MM.1S (cell line): ENCODE data around the gene APPBP2.
"Not testable (repeated sequence)": the region's sequence is repeated elsewhere in the genome, so short reads cannot be mapped to it uniquely, and the experiment has no call there.

ENCODE experiments used
- DNase-seq: peaks from one replicate; pipeline ENCODE4 v3.0.0-alpha.2; 2015
- H2AFZ ChIP-seq: fragments of 300-600 bp; sonication (generic); 2 replicates; pipeline ENCODE4 v1.6.0; 2016; ENCODE audit warnings: antibody characterized with exemption, low read length
- H3F3A ChIP-seq: fragments of 300-600 bp; sonication (generic); 2 replicates; pipeline ENCODE4 v1.6.1; 2016; ENCODE audit warnings: mild to moderate bottlenecking, antibody characterized with exemption, low read length, moderate library complexity, mixed read lengths; ENCODE audit not compliant: insufficient read depth
- H3K27ac ChIP-seq: fragments of 300-600 bp; sonication (generic); 2 replicates; pipeline ENCODE4 v1.5.1; 2016; ENCODE audit warnings: mild to moderate bottlenecking, low read length
- H3K27me3 ChIP-seq: fragments of 300-600 bp; sonication (generic); replicated peaks from 2 replicates; pipeline ENCODE4 v1.6.0; 2016; ENCODE audit warnings: low read length; ENCODE audit not compliant: insufficient read depth
- H3K36me3 ChIP-seq: fragments of 300-600 bp; sonication (generic); replicated peaks from 2 replicates; pipeline ENCODE4 v1.6.1; 2016; ENCODE audit warnings: mild to moderate bottlenecking, low read length, mixed read lengths; ENCODE audit not compliant: insufficient read depth
- H3K4me1 ChIP-seq: fragments of 300-600 bp; sonication (generic); 2 replicates; pipeline ENCODE4 v1.6.1; 2016; ENCODE audit warnings: low read length, mixed read lengths
- H3K4me2 ChIP-seq: fragments of 300-600 bp; sonication (generic); 2 replicates; pipeline ENCODE4 v1.6.0; 2016; ENCODE audit warnings: low read depth, low read length
- H3K4me3 ChIP-seq: fragments of 300-600 bp; sonication (generic); 2 replicates; pipeline ENCODE4 v1.5.1; 2016; ENCODE audit warnings: low read length, mixed read lengths
- H3K79me2 ChIP-seq: fragments of 300-600 bp; sonication (generic); 2 replicates; pipeline ENCODE4 v1.6.1; 2016; ENCODE audit warnings: mixed run types, low read length, mixed read lengths
- H3K9ac ChIP-seq: fragments of 300-600 bp; sonication (generic); 2 replicates; pipeline ENCODE4 v1.6.1; 2016; ENCODE audit warnings: low read length, mixed read lengths
- H3K9me2 ChIP-seq: fragments of 300-600 bp; sonication (generic); replicated peaks from 2 replicates; pipeline ENCODE4 v1.6.1; 2016; ENCODE audit warnings: mild to moderate bottlenecking, low read length, mixed read lengths; ENCODE audit not compliant: insufficient read depth
- H3K9me3 ChIP-seq: fragments of 300-600 bp; sonication (generic); replicated peaks from 2 replicates; pipeline ENCODE4 v1.6.1; 2016; ENCODE audit warnings: mild to moderate bottlenecking, low read length, mixed read lengths; ENCODE audit not compliant: insufficient read depth
- H4K20me1 ChIP-seq: fragments of 300-600 bp; sonication (generic); 2 replicates; pipeline ENCODE4 v1.6.1; 2016; ENCODE audit warnings: mild to moderate bottlenecking, low read length, moderate library complexity, mixed read lengths; ENCODE audit not compliant: insufficient read depth
- CTCF ChIP-seq: fragments of 300-600 bp; sonication (generic); IDR thresholded peaks from 2 replicates; pipeline ENCODE4 v1.5.1; 2016; ENCODE audit warnings: antibody characterized with exemption, low read length, mixed read lengths
- EZH2 ChIP-seq: fragments of 300-600 bp; sonication (generic); optimal IDR thresholded peaks from 2 replicates; pipeline ENCODE3; 2017; ENCODE audit warnings: low read depth, mild to moderate bottlenecking, antibody characterized with exemption, low read length, mixed read lengths
- EZH2phosphoT487 ChIP-seq: fragments of 300-600 bp; sonication (generic); IDR thresholded peaks from 2 replicates; pipeline ENCODE4 v1.6.1; 2018; ENCODE audit warnings: antibody characterized with exemption, low read length

Gene APPBP2

DNA sequence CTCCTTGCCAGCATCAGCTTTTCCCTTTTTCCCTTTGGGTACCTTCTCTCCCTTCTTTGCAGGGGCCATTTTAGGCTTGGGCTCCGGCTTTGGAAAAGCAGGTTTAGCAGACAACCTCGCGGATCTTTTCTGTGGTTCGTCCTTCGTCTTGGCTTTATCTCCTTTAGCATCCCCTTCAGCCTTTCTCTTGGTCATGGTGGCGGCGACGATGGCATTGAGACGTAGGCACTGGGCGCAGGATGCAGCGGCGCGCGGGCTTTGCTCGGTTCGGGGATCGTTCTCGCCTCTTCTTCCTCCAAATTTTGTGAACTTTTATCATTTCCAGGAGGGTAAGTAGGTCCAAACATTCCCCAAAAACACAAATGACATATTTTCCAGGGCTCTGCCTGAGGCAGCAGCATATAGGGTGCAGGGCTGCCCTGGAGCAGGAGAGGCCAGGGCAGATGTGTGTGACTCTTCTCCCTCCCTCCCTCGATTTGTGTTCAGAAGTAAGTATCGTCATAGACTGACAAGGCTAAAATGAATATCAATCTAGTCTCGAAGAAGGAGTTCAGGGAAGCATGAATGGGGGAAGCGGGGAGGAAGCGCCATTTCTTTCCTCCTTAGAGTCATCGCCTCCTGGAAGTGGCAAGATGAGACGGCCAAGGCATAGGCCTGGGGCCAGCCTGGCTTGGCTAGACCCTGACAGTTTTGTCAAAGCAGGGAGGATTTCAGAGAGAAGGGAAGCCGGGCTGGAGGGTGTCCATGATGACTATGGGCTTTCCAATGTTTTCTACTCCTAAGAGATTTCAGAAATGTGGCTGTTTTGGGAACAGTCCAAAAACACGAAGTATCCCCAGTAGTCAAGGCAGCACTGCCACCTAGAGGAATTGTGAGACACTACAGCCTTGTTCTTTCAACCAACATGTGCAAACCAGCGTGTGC lies 90.5 kb downstream of the APPBP2 start:
- peaks cover 18% of the 10 kb centered on the region for H3F3A ChIP-seq
- H3K27ac ChIP-seq: no peak overlapping the region
- H2AFZ ChIP-seq: no peak overlapping the region
- no peaks in the 10 kb centered on the region for H3K9me3 ChIP-seq
- no peaks in the 10 kb centered on the region for H3K27me3 ChIP-seq
- no peaks in the 10 kb centered on the region for H3K36me3 ChIP-seq
- H3K4me2 ChIP-seq: no peak overlapping the region
- peak; percentile 88 for TF ChIP-seq CTCF
- no peak for TF ChIP-seq EZH2
- no peak for TF ChIP-seq EZH2phosphoT487
- DNase-seq: peak; percentile 75
- peaks cover 13% of the 10 kb centered on the region for H3K4me1 ChIP-seq
- no peak overlapping the region for H3K9ac ChIP-seq
- no peaks in the 10 kb centered on the region for H3K79me2 ChIP-seq
- H3K4me3 ChIP-seq: no peak overlapping the region
- no peaks in the 10 kb centered on the region for H4K20me1 ChIP-seq
- no peaks in the 10 kb centered on the region for H3K9me2 ChIP-seq

DNA sequence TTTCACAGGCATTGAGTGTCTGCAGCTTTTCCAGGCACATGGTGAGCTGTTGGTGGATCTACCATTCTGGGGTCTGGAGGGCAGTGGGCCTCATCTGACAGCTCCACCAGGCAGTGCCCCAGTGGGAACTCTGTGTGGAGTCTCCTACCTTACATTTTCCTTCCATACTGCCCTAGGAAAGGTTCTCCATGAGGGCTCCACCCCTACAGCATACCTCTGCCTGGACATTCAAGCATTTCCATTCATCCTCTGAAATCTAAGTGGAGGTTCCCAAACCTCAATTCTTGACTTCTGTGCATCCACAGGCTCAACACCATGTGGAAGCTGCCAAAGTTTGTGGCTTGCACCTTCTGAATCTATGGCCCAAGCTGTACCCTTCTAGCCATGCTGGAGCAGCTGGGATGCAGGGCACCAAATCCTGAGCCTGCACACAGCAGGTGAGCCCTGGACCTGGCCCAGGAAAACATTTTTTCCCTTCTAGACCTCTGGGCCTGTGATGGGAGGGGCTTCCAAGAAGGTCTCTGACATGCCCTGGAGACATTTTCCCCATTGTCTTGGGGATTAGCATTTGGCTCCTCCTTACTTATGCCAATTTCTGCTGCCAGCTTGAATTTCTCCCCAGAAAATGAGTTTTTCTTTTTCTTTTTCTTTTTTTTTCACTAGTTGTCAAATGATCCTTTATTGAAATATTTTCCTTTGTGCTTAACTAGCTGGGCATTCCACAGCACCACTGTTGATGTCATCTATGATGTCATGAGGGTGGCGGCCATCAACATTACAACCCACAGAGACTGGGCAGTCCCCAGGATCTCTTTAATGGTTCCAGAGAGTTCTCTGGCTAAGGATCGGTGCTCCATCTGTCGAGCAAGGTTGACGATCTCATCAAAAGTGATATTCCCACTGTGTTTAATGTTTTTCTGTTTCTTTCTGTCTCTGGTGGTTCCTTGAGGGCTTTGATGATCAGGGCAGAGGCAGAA lies 92.7 kb downstream of the APPBP2 start:
- not testable (repeated sequence) for H3K36me3 ChIP-seq, H3K9me3 ChIP-seq, H3K4me3 ChIP-seq, H3K9ac ChIP-seq, DNase-seq, H3K4me2 ChIP-seq, H3K79me2 ChIP-seq, H3K27ac ChIP-seq, H2AFZ ChIP-seq, H3K27me3 ChIP-seq, H4K20me1 ChIP-seq, H3K9me2 ChIP-seq, H3K4me1 ChIP-seq
- H3F3A ChIP-seq: peaks cover 15% of the 10 kb centered on the region

DNA sequence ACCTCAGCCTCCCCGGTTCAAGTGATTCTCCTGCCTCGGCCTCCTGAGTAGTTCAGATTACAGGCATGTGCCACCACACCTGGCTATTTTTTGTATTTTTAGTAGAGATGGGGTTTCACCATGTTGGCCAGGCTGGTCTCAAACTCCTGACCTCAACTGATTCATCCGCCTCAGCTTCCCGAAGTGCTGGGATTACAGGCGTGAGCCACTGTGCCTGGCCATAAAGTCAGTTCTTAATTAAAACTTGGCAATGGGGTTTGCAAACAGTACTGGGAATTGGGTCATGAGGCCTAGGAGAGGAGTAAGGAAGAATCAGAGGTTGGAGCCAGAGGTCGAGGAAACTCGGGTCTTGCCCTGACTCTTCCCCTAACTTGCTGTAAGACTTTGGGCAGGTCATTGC lies 95.5 kb downstream of the APPBP2 start:
- H4K20me1 ChIP-seq, H2AFZ ChIP-seq, H3K4me3 ChIP-seq, H3K36me3 ChIP-seq, H3F3A ChIP-seq, DNase-seq, H3K9ac ChIP-seq, H3K27me3 ChIP-seq, H3K27ac ChIP-seq, H3K4me2 ChIP-seq, H3K4me1 ChIP-seq, H3K9me3 ChIP-seq, H3K9me2 ChIP-seq, H3K79me2 ChIP-seq: not testable (repeated sequence)

- H3K9me3 ChIP-seq, DNase-seq: not testable (repeated sequence)
Measured at GRCh38 chr17:60428491-60428890, 97.6 kb downstream of the APPBP2 start.

More at GRCh38 chr17:60428491-60428890, 97.6 kb downstream of the APPBP2 start:
- H3F3A ChIP-seq, H3K36me3 ChIP-seq, H3K27me3 ChIP-seq, H3K4me1 ChIP-seq, H2AFZ ChIP-seq, H4K20me1 ChIP-seq, H3K4me2 ChIP-seq, H3K79me2 ChIP-seq, H3K27ac ChIP-seq, H3K9ac ChIP-seq, H3K4me3 ChIP-seq, H3K9me2 ChIP-seq: not testable (repeated sequence)
